ENCODE data around the gene LXN. TPM values are rescaled to one million over a fixed set of nuclear protein-coding genes. Genes with fewer than 3 reads are reported as not detected.
A peak's percentile ranks its signal among the peaks of the same experiment; 100 is the strongest.

LXN gene
- polyA plus RNA-seq, 1 experiment = 56.2 TPM

DNA sequence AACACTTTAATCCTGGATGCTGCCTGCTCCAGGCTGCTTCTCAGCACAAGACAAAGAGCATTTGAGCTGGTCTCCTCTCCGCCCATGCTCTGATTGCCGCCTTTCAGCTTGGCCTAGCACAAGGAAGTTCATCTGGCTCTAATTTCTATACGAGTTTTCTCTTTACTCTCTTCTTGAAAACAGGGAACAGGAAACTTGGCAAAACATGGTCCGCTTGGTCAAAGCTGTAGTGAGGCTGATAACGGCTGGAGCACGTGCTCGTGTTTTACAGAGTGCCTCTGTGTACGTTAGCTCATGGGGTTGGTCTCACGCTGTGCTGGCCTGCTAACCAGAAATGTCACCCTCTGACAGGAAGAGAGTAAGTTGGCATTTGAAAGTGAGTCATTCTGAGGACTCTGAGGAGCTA, 40.6 kb upstream of the LXN start:
- ChIA-PET CTCF (interaction anchor here (0.6 to 2.0 kb wide), 5 partner anchors 10 to 180 kb away, joined by 3 to 4 read pairs (median 3); partner anchors contain the start of gene LXN), POLR2A (interaction anchor here (0.5 kb wide), 1 partner anchor 573 kb away, joined by 3 read pairs; no protein-coding TSS in a partner anchor)
- H3K36me3 ChIP-seq (ENCODE audit: control insufficient read depth, insufficient read depth, low read length) = no peaks in the 10 kb centered on the region
- TF ChIP-seq, protein P1, sequence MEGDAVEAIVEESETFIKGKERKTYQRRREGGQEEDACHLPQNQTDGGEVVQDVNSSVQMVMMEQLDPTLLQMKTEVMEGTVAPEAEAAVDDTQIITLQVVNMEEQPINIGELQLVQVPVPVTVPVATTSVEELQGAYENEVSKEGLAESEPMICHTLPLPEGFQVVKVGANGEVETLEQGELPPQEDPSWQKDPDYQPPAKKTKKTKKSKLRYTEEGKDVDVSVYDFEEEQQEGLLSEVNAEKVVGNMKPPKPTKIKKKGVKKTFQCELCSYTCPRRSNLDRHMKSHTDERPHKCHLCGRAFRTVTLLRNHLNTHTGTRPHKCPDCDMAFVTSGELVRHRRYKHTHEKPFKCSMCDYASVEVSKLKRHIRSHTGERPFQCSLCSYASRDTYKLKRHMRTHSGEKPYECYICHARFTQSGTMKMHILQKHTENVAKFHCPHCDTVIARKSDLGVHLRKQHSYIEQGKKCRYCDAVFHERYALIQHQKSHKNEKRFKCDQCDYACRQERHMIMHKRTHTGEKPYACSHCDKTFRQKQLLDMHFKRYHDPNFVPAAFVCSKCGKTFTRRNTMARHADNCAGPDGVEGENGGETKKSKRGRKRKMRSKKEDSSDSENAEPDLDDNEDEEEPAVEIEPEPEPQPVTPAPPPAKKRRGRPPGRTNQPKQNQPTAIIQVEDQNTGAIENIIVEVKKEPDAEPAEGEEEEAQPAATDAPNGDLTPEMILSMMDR (IDR thresholded peaks at IDR 0.05; ENCODE audit: insufficient read depth, low read depth, low read length) = no peak
- no peak for DNase-seq (ENCODE audit: low read depth)
- H3K27me3 ChIP-seq (ENCODE audit: control insufficient read depth, insufficient read depth, low read length) = no peaks in the 10 kb centered on the region
- no peak overlapping the region for H3K4me3 ChIP-seq (ENCODE audit: low read depth, low read length)

DNA sequence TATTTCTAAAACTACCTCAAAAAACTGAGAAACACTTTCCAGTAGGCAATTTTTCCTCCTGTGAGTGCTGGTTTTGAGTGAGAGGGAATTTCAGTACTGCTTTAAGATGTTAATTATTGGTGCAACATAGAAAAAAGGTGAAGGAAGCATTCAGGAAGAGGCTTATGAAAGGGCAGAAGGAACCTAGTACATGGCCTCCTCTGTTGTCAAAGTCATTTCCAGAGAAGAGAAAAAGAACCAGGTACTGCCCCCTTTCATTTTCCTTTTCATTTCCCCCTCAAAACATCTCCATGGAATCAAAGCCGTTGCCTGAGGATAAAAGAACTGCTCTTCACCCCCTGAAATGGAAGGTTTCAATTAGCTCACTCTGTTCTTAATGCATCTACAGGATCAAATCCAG, 40.0 kb upstream of the LXN start:
- Histone ChIP-seq H3K27me3 (ENCODE audit: control insufficient read depth, insufficient read depth, low read length) (no peaks in the 10 kb centered on the region), H3K36me3 (ENCODE audit: control insufficient read depth, insufficient read depth, low read length) (no peaks in the 10 kb centered on the region), H3K4me3 (ENCODE audit: low read depth, low read length) (no peak overlapping the region)
- ChIA-PET POLR2A (no interaction called here), CTCF (interaction anchor here (1.3 to 2.0 kb wide), 3 partner anchors 11 to 78 kb away, joined by 3 to 4 read pairs (median 4); no protein-coding TSS in a partner anchor)
- DNase-seq (ENCODE audit: low read depth) = no peak
- TF ChIP-seq, protein P1 (IDR thresholded peaks at IDR 0.05; ENCODE audit: insufficient read depth, low read depth, low read length) = no peak

DNA sequence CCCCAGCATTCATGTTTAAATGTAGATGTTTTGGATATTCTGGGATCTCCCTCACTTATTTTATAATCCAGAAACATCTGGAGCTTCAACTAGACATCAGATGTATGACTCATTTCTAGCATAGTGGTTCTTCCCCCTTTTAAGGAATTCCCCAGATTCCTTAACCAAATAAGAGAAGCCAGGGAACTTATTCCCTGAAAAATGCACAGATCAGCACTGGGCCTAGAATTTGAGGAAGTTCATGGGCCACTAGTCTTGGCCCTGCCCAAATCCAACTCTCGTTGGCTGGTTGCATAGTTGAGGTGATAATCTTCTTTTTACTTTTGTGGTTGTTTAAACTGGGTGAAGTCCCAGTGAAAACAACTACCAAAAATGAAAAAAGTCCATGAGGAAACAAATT, 39.4 kb upstream of the LXN start:
- POLR2A ChIA-PET = no interaction called here
- CTCF ChIA-PET = interaction anchor here (0.6 to 2.0 kb wide), 4 partner anchors 52 to 83 kb away, joined by 3 to 4 read pairs (median 4); no protein-coding TSS in a partner anchor
- Histone ChIP-seq H3K4me3 (ENCODE audit: low read depth, low read length) (no peak overlapping the region), H3K36me3 (ENCODE audit: control insufficient read depth, insufficient read depth, low read length) (no peaks in the 10 kb centered on the region), H3K27me3 (ENCODE audit: control insufficient read depth, insufficient read depth, low read length) (no peaks in the 10 kb centered on the region)
- TF ChIP-seq, protein P1 (IDR thresholded peaks at IDR 0.05; ENCODE audit: insufficient read depth, low read depth, low read length) = no peak
- DNase-seq (ENCODE audit: low read depth) = peak; percentile 79

GRCh38 chr3:158710601-158711000, 38.2 kb upstream of the LXN start:
- Histone ChIP-seq H3K4me3 (ENCODE audit: low read depth, low read length) (no peak overlapping the region), H3K36me3 (ENCODE audit: control insufficient read depth, insufficient read depth, low read length) (no peaks in the 10 kb centered on the region), H3K27me3 (ENCODE audit: control insufficient read depth, insufficient read depth, low read length) (no peaks in the 10 kb centered on the region)
- POLR2A ChIA-PET = no interaction called here
- TF ChIP-seq, protein P1 (IDR thresholded peaks at IDR 0.05; ENCODE audit: insufficient read depth, low read depth, low read length) = no peak
- CTCF ChIA-PET = interaction anchor here (1.1 to 2.1 kb wide), 4 partner anchors 10 to 85 kb away, joined by 3 to 7 read pairs (median 3); no protein-coding TSS in a partner anchor
- no peak for DNase-seq (ENCODE audit: low read depth)

DNA sequence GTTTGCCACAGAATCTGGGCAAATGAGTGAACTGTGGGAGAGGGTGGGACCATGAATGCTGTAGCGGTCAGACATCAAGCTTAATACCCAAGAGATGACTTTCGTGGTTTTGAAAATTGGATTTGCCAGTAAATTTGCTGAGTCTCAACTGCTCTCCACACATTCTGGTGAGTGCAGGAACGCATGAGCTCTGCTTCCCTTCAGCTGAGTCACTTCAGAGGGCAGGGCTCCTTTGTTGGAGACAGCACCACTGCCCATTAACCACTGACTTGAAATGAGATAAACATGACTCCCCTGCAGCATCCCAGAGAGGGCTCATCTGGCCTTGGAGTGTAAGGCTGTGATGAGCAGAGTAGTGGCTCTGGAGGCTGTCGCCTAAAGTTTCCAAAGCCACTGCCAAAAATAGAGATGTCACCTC, 37.2 kb upstream of the LXN start:
- H3K4me3 ChIP-seq (ENCODE audit: low read depth, low read length) = no peak overlapping the region
- POLR2A ChIA-PET = interaction anchor here (0.7 to 1.0 kb wide), 2 partner anchors 16 to 92 kb away, joined by 3 to 5 read pairs; partner anchors contain the start of gene MFSD1
- DNase-seq (ENCODE audit: low read depth) = peak; percentile 98
- no peaks in the 10 kb centered on the region for H3K36me3 ChIP-seq (ENCODE audit: control insufficient read depth, insufficient read depth, low read length)
- CTCF ChIA-PET = interaction anchor here (1.2 to 2.1 kb wide), 2 partner anchors 9 to 80 kb away, joined by 3 to 7 read pairs; no protein-coding TSS in a partner anchor
- H3K27me3 ChIP-seq (ENCODE audit: control insufficient read depth, insufficient read depth, low read length) = no peaks in the 10 kb centered on the region
- TF ChIP-seq, protein P1 (IDR thresholded peaks at IDR 0.05; ENCODE audit: insufficient read depth, low read depth, low read length) = no peak

Data from BJ (cell line).